Stimulated activated naive CD8-positive, alpha-beta T cell treated with anti-CD3 and anti-CD28 coated beads, Interleukin-15, Interleukin-2, amounts not matched to agents 100 ng/mL and 50 ng/mL, for 24 hours (primary cell): ENCODE measurements around the gene FNDC8.

ENCODE experiments used
- H3K27ac Mint-ChIP-seq: one replicate; pipeline ENCODE4 v1.8.0; 2021; ENCODE audit warnings: mild to moderate bottlenecking, mixed read lengths
- H3K27me3 Mint-ChIP-seq: one replicate; pipeline ENCODE4 v1.8.0; 2021; ENCODE audit warnings: mixed read lengths
- H3K36me3 Mint-ChIP-seq: one replicate; pipeline ENCODE4 v1.8.0; 2021; ENCODE audit warnings: low read depth, mixed read lengths
- H3K4me1 Mint-ChIP-seq: one replicate; pipeline ENCODE4 v1.8.0; 2021; ENCODE audit warnings: low read depth, mixed read lengths
- H3K4me3 Mint-ChIP-seq: one replicate; pipeline ENCODE4 v1.8.0; 2021; ENCODE audit warnings: mild to moderate bottlenecking, mixed read lengths
- H3K9me3 Mint-ChIP-seq: one replicate; pipeline ENCODE4 v1.8.0; 2021; ENCODE audit warnings: mixed read lengths

The FNDC8 gene

DNA sequence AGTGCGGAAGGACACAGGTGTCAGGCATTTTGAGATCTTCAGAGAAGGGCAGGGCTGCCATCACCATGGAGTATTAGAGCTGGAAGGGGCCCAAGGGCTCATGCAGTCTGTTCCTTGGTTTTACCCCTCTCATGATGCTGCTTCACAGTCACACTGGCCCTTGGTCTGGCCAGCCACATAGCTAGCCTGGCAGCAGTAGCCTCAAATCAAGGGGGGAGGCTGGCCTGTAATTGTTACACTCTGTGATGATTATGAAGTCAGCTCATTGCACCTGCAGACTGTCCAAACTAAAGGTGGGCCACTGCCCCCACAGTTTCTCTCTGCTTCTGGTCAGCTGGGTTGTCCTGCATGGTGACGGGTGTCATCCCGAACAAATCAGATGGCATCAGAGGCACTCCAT, at the start of gene FNDC8:
Gene FNDC8 (plus strand): TSS at position 301 of the 400 bp plus-strand sequence. CDS start 79 bp downstream, at position 380.
- no peak within 1 kb of the TSS for H3K4me3 Mint-ChIP-seq
- no peak within 1 kb of the TSS for H3K27ac Mint-ChIP-seq

DNA sequence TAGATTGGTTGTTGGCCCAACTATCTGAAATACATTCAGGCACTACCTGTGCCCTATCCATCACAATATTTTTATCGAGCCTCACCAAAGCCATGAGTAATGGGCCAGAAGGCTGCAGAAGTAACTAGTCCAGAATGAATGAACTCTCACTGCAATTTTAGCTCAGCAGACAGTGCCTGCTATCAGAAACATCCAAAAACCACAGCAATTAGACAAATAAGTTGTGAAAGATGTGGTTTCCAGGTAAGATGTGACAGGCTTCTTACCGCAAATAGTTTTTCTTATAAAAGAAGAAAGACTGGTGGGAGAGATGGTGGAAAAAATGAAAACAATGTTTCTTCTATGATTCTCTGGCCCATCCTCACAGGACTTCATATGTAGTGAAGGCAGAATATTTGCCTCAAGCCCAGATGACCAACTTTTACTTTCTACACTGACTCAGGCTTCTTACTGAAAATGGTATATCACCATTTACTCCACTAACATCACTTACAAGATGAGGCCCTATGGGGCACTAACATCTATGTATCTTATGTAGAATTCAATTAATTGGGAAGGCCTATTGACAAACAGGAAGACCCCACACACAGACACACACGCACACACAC, 48.1 kb upstream of the FNDC8 start:
- peak overlapping the region; percentile 79 for H3K27ac Mint-ChIP-seq
- H3K27me3 Mint-ChIP-seq: no peaks in the 10 kb centered on the region
- peak overlapping the region; percentile 53 for H3K4me3 Mint-ChIP-seq
- no peaks in the 10 kb centered on the region for H3K9me3 Mint-ChIP-seq
- peaks cover 4% of the 10 kb centered on the region for H3K36me3 Mint-ChIP-seq
- H3K4me1 Mint-ChIP-seq: peaks cover 72% of the 10 kb centered on the region

More for the DNA sequence above, at the start of gene FNDC8:
- H3K27me3 Mint-ChIP-seq: no peaks in the 10 kb centered on the region
- no peaks in the 10 kb centered on the region for H3K9me3 Mint-ChIP-seq
- peaks cover 7% of the 10 kb centered on the region for H3K36me3 Mint-ChIP-seq
- H3K4me1 Mint-ChIP-seq: peaks cover 28% of the 10 kb centered on the region

DNA sequence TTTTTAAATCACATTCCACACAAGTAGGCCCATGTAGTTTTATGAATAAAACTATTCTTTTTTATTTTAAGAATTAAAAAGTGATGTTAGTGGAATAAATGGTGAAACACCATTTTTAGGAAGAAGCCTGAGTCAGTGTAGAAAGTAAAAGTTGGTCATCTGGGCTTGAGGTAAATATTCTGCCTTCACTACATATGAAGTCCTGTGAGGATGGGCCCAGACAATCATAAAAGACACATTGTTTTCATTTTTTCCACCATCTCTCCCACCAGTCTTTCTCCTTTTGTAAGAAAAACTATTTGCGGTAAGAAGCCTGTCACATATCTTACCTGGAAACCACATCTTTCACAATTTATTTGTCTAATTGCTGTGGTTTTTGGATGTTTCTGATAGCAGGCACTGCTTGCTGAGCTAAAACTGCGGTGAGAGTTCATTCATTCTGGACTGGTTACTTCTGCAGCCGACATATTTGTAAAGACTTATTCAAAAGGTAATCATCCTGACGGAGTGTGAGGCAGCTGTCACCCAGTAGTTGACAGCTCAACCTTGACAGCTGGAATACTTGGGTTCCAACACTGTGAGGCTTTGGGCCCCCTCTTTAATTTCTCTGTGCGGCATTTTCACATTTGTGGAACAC, 47.3 kb upstream of the FNDC8 start:
- Mint-ChIP-seq H3K27ac (peak overlapping the region; percentile 79), H3K9me3 (no peaks in the 10 kb centered on the region), H3K4me1 (peaks cover 66% of the 10 kb centered on the region), H3K27me3 (no peaks in the 10 kb centered on the region), H3K36me3 (peaks cover 4% of the 10 kb centered on the region), H3K4me3 (peak overlapping the region; percentile 43)

DNA sequence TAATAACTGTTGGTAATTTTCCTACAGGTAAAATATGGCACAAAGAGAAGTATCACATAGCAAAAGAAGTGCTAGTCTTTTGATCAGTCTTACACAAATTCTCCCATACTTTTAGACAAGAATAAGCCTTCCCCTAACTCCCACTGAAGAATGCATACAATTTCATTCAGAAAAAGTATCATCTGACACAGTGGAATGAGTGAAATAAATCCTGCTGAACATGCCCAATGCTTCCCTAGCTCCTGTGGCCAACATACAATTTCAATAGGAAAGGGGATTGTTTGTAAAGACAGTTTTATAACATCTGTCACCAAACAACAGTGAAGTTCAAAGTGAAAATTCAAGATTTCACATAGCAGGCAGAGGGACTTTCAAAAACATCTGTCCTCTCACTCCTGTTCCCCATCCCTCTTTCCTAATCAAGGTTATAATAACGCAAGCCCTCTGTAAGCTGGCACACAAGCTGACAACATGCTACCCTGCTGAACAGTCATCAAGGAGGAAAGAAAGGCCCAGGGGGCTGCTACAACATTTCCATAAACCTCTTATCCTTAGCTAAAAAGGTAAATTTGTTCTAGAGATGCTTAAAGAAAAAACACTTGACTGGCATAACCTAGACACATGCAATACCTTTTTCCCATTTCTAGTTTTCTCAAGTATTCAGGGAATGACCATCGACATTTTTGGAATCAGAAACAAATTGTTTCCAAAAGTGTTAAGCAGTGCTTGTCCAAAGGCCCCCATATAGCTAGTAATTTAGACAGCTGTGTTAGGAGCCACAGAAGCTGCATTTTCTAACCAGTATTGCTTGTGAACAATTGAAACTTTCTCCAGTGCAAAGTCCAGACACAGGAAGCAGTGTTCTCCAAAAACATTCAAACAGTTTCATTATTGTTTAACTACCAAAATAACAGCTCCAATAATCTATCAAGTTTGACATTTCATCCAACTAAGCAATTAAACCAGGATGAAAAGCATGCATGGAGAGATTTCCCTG, 46.4 kb upstream of the FNDC8 start:
- H3K4me3 Mint-ChIP-seq: no peak overlapping the region

DNA sequence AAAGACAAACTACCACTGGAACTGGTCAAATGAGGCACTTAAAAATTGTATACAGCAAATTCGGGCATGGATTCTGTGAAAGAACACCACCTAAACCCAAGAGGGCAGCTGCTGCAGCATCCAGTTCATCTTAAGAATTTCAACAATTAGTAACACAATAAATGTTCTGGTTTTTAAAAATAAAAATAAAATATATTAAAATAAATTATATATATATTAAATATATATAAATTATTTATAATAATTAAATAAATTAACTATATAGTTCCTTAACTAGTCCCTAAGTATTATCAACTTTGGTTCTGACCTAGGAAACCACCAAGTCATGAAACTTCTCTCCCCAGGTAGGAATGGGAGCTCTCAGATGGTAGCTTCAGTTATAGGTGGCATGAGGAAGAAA, 44.5 kb upstream of the FNDC8 start:
- no peak overlapping the region for H3K27ac Mint-ChIP-seq
- H3K4me3 Mint-ChIP-seq: no peak overlapping the region
- no peaks in the 10 kb centered on the region for H3K9me3 Mint-ChIP-seq
- no peaks in the 10 kb centered on the region for H3K36me3 Mint-ChIP-seq
- peaks cover 78% of the 10 kb centered on the region for H3K4me1 Mint-ChIP-seq
- H3K27me3 Mint-ChIP-seq: no peaks in the 10 kb centered on the region

More for the DNA sequence above, 46.4 kb upstream of the FNDC8 start:
- peaks cover 4% of the 10 kb centered on the region for H3K36me3 Mint-ChIP-seq
- no peaks in the 10 kb centered on the region for H3K9me3 Mint-ChIP-seq
- no peak overlapping the region for H3K27ac Mint-ChIP-seq
- peaks cover 69% of the 10 kb centered on the region for H3K4me1 Mint-ChIP-seq
- H3K27me3 Mint-ChIP-seq: no peaks in the 10 kb centered on the region

DNA sequence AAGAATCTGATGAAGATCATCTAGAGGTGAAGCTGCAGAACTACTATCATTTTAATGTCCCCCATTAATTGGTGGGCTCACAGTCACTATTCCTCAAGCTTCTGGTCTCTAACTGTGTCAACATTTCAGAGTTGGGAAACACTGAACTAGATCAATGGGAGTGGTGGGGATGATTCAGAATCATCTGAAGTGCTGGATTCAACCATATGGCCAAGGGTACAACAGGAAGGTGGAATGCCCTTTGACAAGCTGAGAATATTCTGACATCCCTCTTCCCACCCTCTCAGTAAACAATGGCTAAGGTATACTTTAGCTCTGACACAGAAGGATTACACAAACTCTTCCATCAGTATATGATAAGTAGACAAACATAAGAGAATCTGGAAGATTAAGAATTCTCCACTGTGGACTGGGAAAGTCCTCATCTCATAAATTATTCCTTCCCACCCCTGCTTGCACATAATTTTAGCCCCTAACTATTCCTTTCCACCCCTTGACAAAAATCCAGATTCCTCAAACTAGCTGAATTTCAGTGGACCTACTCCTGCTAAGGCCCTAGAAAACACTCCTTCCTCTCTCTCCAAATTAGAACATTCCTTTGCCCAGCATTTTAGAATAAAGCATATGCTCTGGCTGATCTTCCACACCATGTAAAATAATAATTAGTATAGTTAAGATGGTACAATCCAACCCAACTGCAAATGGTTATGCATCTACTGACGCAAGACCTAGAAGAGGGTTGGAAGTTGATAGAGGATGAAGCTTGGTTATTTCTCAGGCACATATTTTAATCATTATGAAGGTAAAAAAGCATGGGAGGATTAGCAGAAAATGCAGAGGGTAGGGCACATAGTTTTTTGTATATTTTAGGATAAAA, 41.6 kb upstream of the FNDC8 start:
- H3K9me3 Mint-ChIP-seq: no peaks in the 10 kb centered on the region
- no peak overlapping the region for H3K4me3 Mint-ChIP-seq
- H3K36me3 Mint-ChIP-seq: no peaks in the 10 kb centered on the region
- peaks cover 80% of the 10 kb centered on the region for H3K4me1 Mint-ChIP-seq
- peak overlapping the region; percentile 42 for H3K27ac Mint-ChIP-seq
- H3K27me3 Mint-ChIP-seq: no peaks in the 10 kb centered on the region

DNA sequence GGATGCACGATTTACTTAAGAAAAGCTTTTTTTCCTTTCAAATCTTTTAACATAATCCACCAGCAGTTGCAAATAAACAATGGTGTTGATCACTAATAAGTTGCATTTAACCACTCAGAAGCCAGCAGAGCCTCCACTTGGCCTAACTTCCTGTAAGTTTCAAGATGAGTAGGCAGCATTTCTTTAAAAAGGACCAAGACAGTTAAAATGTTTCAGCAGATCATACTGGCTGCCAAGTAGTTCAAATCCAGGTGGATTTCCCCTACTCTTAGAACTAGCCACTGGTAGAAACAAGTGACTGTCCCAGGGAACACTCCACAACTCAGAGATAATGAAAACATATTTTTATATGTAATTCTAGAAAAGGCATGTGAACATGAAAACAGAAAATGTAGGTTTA, 40.9 kb upstream of the FNDC8 start:
- H3K36me3 Mint-ChIP-seq: no peaks in the 10 kb centered on the region
- peaks cover 80% of the 10 kb centered on the region for H3K4me1 Mint-ChIP-seq
- H3K9me3 Mint-ChIP-seq: no peaks in the 10 kb centered on the region
- peak overlapping the region; percentile 33 for H3K4me3 Mint-ChIP-seq
- peak overlapping the region; percentile 59 for H3K27ac Mint-ChIP-seq
- H3K27me3 Mint-ChIP-seq: no peaks in the 10 kb centered on the region

DNA sequence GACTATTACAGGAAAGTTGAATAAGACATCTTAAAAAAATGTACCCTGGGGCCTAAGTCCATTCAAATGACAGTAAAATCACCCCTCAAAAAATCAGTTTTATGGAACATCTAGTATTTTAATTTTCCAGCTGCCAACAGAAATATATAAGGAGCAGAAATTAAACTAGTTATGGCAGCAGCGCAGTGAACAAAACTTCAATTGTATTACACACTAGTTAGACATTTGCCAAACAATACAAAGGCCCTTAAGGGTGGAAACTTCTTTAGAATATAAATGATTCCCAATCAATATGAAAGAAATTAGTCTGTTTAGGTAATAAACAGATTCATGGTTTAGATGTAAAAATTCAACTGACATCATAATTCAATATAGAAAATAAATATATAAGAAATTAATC, 39.8 kb upstream of the FNDC8 start:
- Mint-ChIP-seq H3K27me3 (no peaks in the 10 kb centered on the region), H3K4me1 (peaks cover 86% of the 10 kb centered on the region), H3K4me3 (no peak overlapping the region), H3K27ac (no peak overlapping the region), H3K36me3 (no peaks in the 10 kb centered on the region), H3K9me3 (no peaks in the 10 kb centered on the region)

DNA sequence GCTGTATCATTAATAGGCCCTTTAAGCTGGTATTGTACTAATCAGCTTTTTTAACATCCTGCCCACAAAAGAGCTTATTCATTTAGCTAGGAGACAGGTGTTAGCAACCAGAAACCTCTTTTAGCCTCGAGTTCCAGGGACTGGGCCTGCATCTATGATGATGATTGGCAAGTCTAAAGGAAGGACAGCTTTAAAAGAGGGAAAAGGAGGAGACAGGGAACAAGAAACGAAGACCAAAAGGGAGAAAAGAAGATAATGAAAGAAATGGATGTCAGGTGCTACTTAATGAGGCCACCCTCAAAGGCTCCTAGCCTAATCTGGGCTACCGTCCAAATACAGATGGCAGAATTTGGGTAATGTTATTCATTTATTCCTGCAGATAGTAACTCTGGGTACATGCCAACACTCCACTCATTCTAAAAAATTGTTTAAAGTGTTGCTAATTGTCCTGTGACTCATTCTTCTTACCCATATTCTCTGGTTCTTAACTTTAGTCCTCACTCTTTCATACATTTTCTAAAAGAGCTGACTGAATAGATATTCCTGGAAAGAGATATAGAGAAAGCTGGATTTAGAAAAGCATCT, 39.2 kb upstream of the FNDC8 start:
- Mint-ChIP-seq H3K36me3 (no peaks in the 10 kb centered on the region), H3K9me3 (no peaks in the 10 kb centered on the region), H3K27me3 (no peaks in the 10 kb centered on the region), H3K27ac (peak overlapping the region; percentile 86), H3K4me1 (peaks cover 88% of the 10 kb centered on the region), H3K4me3 (peak overlapping the region; percentile 68)

DNA sequence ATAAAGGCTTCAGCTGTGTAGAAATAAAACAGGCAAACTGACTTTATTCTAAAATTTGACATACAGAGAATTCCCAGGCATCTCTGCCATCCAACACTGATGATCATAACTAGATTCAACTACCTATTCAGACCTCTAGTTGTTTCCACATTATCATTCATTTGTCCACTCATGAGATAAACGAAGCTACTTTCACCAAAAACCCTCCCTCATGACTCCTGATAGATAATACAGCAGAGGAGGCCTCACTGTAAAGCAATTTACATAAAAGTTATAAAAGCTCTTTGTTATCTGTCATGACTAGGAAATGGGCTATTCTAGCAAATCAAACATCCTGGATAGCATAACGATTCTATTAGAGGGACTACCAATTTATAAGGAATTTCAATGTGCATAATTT, 38.3 kb upstream of the FNDC8 start:
- Mint-ChIP-seq H3K36me3 (no peaks in the 10 kb centered on the region), H3K4me3 (peak overlapping the region; percentile 9), H3K27ac (no peak overlapping the region), H3K27me3 (no peaks in the 10 kb centered on the region), H3K4me1 (peaks cover 89% of the 10 kb centered on the region), H3K9me3 (no peaks in the 10 kb centered on the region)

DNA sequence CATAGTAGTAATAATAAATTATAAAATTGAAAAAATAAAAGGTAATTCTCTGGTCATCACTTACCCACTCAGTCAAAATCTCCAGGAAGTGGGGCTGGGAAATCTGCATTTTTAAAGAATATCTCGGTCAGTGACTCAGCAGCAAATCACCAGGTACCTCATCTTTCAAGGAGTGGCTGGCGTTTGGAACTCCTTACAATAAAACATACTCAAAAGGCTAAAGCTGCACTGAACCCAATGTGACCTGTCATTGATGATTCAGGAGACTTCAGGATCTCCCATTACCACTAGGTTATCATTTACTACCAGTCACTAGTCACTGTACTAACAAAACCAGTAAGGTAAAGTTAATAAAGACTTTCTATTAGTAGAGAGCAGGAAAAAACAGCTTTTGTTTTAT, 36.4 kb upstream of the FNDC8 start:
- Mint-ChIP-seq H3K27me3 (no peaks in the 10 kb centered on the region), H3K4me3 (no peak overlapping the region), H3K9me3 (no peaks in the 10 kb centered on the region), H3K36me3 (no peaks in the 10 kb centered on the region), H3K4me1 (peaks cover 92% of the 10 kb centered on the region), H3K27ac (peak overlapping the region; percentile 3)

DNA sequence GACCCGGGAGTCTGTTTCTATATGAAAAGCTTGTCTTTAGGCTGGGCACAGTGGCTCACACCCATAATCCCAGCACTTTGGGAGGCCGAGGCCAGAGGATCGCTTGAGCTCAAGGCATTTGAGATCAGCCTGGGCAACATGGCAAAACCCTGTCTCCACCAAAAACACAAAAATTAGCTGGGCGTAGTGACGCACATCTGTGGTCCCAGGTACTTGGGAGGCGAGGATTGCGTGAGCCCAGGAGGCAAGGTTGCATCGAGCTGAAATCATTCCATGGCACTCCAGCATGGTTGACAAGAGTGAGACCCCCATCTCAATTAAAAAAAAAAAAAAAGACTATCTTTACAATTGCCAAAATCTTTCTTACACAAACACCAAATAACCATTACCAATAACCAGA, 35.3 kb upstream of the FNDC8 start:
- peak overlapping the region; percentile 1 for H3K4me3 Mint-ChIP-seq
- no peak overlapping the region for H3K27ac Mint-ChIP-seq
- no peaks in the 10 kb centered on the region for H3K36me3 Mint-ChIP-seq

DNA sequence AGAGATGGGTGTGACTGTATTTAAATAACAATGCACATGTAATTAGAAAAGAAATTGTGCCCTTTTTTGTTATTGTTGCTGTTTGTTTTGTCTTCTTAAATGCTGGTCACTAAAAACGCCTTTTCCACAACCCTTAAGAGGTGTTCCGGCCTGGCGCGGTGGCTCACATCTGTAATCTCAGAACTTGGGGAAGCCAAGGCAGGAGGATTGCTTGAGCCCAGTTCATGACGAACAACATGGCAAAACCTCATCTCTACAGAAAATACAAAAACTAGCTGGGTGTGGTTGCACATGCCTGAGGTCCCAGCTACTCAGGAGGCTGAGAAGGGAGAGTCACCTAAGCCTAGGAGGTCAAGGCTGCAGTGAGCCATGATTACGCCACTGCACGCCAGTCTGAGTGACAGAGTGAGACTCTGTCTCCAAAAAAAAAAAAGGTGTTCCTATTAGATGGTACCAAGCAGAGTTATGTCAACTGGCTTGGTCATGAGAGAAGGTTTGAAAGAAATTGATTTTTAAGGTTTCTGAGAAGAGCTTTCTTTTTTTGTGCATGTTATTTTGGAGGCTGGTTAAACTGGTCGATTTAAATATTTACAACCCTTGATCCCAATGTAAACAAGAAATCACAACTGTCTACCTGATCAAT, 34.4 kb upstream of the FNDC8 start:
- Mint-ChIP-seq H3K36me3 (no peaks in the 10 kb centered on the region), H3K4me1 (peaks cover 84% of the 10 kb centered on the region), H3K9me3 (no peaks in the 10 kb centered on the region), H3K27ac (peak overlapping the region; percentile 89), H3K27me3 (no peaks in the 10 kb centered on the region), H3K4me3 (peak overlapping the region; percentile 90)

More for the DNA sequence above, 35.3 kb upstream of the FNDC8 start:
- peaks cover 89% of the 10 kb centered on the region for H3K4me1 Mint-ChIP-seq
- no peaks in the 10 kb centered on the region for H3K9me3 Mint-ChIP-seq
- H3K27me3 Mint-ChIP-seq: no peaks in the 10 kb centered on the region
